ENCODE results near the gene CENPT.

DNA sequence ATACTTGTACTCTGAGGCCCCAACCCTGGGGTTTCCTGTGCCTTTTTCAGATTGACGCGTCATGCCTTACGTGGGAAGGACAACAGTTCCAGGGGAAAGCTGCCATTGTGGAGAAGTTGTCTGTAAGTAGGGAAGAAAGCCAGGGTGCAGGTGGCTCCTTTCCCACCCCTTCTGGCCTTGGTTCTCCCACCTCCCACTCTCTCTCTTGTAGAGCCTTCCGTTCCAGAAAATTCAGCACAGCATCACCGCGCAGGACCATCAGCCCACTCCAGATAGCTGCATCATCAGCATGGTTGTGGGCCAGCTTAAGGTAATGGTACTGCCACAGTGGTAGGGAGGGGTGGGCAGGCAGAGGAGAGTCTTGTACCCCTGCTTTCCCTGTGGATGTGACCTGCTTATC is 20.8 kb upstream of the CENPT start:
- TF ChIP-seq, protein P1, sequence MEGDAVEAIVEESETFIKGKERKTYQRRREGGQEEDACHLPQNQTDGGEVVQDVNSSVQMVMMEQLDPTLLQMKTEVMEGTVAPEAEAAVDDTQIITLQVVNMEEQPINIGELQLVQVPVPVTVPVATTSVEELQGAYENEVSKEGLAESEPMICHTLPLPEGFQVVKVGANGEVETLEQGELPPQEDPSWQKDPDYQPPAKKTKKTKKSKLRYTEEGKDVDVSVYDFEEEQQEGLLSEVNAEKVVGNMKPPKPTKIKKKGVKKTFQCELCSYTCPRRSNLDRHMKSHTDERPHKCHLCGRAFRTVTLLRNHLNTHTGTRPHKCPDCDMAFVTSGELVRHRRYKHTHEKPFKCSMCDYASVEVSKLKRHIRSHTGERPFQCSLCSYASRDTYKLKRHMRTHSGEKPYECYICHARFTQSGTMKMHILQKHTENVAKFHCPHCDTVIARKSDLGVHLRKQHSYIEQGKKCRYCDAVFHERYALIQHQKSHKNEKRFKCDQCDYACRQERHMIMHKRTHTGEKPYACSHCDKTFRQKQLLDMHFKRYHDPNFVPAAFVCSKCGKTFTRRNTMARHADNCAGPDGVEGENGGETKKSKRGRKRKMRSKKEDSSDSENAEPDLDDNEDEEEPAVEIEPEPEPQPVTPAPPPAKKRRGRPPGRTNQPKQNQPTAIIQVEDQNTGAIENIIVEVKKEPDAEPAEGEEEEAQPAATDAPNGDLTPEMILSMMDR (IDR thresholded peaks at IDR 0.05; ENCODE audit: low read depth, low read length), result no peak
- no peak for TF ChIP-seq POLR2A (IDR thresholded peaks at IDR 0.05; ENCODE audit: extremely low read depth, insufficient read length)

All from NB4 (cell line).